ENCODE results near the gene LRRC27. TPM values are rescaled to one million over a fixed set of nuclear protein-coding genes. Genes with fewer than 3 reads are reported as not detected.

LRRC27 gene
- polyA plus RNA-seq, 4 donors: 19.9 to 32.5 (median 26.5) TPM

- no peak for DNase-seq (ENCODE audit: low read depth in 4 of 4, low spot score in 2 of 4)
Observed at GRCh38 chr10:132300582-132300981, 31.4 kb upstream of the LRRC27 start.

- no peak for DNase-seq (ENCODE audit: low read depth in 4 of 4, low spot score in 2 of 4)
Observed at GRCh38 chr10:132301371-132302330, 30.3 kb upstream of the LRRC27 start.

- no peak for DNase-seq (ENCODE audit: low read depth in 4 of 4, low spot score in 2 of 4)
Observed at GRCh38 chr10:132302421-132303310, 29.3 kb upstream of the LRRC27 start.

GRCh38 chr10:132303361-132304115 lies 28.5 kb upstream of the LRRC27 start:
- DNase-seq (ENCODE audit: low read depth in 4 of 4, low spot score in 2 of 4): no peak

GRCh38 chr10:132304756-132305509 lies 27.1 kb upstream of the LRRC27 start:
- no peak for DNase-seq (ENCODE audit: low read depth in 4 of 4, low spot score in 2 of 4)

- DNase-seq (ENCODE audit: low read depth in 4 of 4, low spot score in 2 of 4): no peak
Observed at GRCh38 chr10:132305654-132306342, 26.2 kb upstream of the LRRC27 start.

- no peak for DNase-seq (ENCODE audit: low read depth in 4 of 4, low spot score in 2 of 4)
Observed at GRCh38 chr10:132306343-132306685, 25.7 kb upstream of the LRRC27 start.

GRCh38 chr10:132306864-132307751 lies 24.9 kb upstream of the LRRC27 start:
- no peak for DNase-seq (ENCODE audit: low read depth in 4 of 4, low spot score in 2 of 4)

- peak in 2 of 4 donors; percentile 69 to 82 for DNase-seq (ENCODE audit: low read depth in 4 of 4, low spot score in 2 of 4)
Observed at GRCh38 chr10:132307823-132308586, 24.0 kb upstream of the LRRC27 start, which contains the start of gene STK32C. Gene STK32C (minus strand): TSS chr10:132307950. CDS start chr10:132307833, 117 bp downstream.

GRCh38 chr10:132308587-132309470 lies 23.2 kb upstream of the LRRC27 start:
- DNase-seq (ENCODE audit: low read depth in 4 of 4, low spot score in 2 of 4): no peak

- DNase-seq (ENCODE audit: low read depth in 4 of 4, low spot score in 2 of 4): no peak
Observed at GRCh38 chr10:132309471-132309865, 22.5 kb upstream of the LRRC27 start.

GRCh38 chr10:132309879-132310591 lies 22.0 kb upstream of the LRRC27 start:
- no peak for DNase-seq (ENCODE audit: low read depth in 4 of 4, low spot score in 2 of 4)

GRCh38 chr10:132310701-132311337 lies 21.2 kb upstream of the LRRC27 start:
- no peak for DNase-seq (ENCODE audit: low read depth in 4 of 4, low spot score in 2 of 4)

- no peak for DNase-seq (ENCODE audit: low read depth in 4 of 4, low spot score in 2 of 4)
Observed at GRCh38 chr10:132311338-132311939, 20.6 kb upstream of the LRRC27 start.

- DNase-seq (ENCODE audit: low read depth in 4 of 4, low spot score in 2 of 4): no peak
Observed at GRCh38 chr10:132313305-132313704, 18.7 kb upstream of the LRRC27 start.

Measured in left renal cortex interstitium (tissue), 4 donors.